ENCODE measurements around the gene SND1.
A peak's percentile ranks its signal among the peaks of the same experiment; 100 is the strongest.

The SND1 gene

GRCh38 chr7:127938588-127938987 lies 286.6 kb downstream of the SND1 start:
- no peak overlapping the region for H3K27ac ChIP-seq (ENCODE audit: poor library complexity, severe bottlenecking)
- DNase-seq (ENCODE audit: low spot score) (no peak), ATAC-seq (ENCODE audit: low read depth) (peak; percentile 90)
- H3K4me1 ChIP-seq (ENCODE audit: insufficient read depth, poor library complexity, severe bottlenecking), result peaks cover 9% of the 10 kb centered on the region
- H3K27me3 ChIP-seq (ENCODE audit: insufficient read depth, poor library complexity, severe bottlenecking), result no peaks in the 10 kb centered on the region
- H3K4me3 ChIP-seq (ENCODE audit: severe bottlenecking), result no peak overlapping the region
- H3K36me3 ChIP-seq (ENCODE audit: low read depth), result peaks cover 35% of the 10 kb centered on the region
- peak; percentile 5 for TF ChIP-seq CTCF (IDR thresholded peaks at IDR 0.05; ENCODE audit: poor library complexity, severe bottlenecking)
- peaks cover 3% of the 10 kb centered on the region for H3K9me3 ChIP-seq (ENCODE audit: severe bottlenecking)

GRCh38 chr7:127940381-127941160 lies 288.6 kb downstream of the SND1 start:
- H3K4me1 ChIP-seq (ENCODE audit: insufficient read depth, poor library complexity, severe bottlenecking), result peaks cover 9% of the 10 kb centered on the region
- H3K9me3 ChIP-seq (ENCODE audit: severe bottlenecking), result peaks cover 3% of the 10 kb centered on the region
- H3K27ac ChIP-seq (ENCODE audit: poor library complexity, severe bottlenecking), result no peak overlapping the region
- H3K4me3 ChIP-seq (ENCODE audit: severe bottlenecking), result no peak overlapping the region
- H3K36me3 ChIP-seq (ENCODE audit: low read depth), result peaks cover 34% of the 10 kb centered on the region
- TF ChIP-seq CTCF (IDR thresholded peaks at IDR 0.05; ENCODE audit: poor library complexity, severe bottlenecking), result no peak
- no peaks in the 10 kb centered on the region for H3K27me3 ChIP-seq (ENCODE audit: insufficient read depth, poor library complexity, severe bottlenecking)
- ATAC-seq (ENCODE audit: low read depth), result no peak
- DNase-seq (ENCODE audit: low spot score), result no peak

GRCh38 chr7:127941476-127942210 lies 289.6 kb downstream of the SND1 start:
- ATAC-seq (ENCODE audit: low read depth) (no peak), DNase-seq (ENCODE audit: low spot score) (no peak)
- Histone ChIP-seq H3K9me3 (ENCODE audit: severe bottlenecking) (peaks cover 3% of the 10 kb centered on the region), H3K4me1 (ENCODE audit: insufficient read depth, poor library complexity, severe bottlenecking) (peaks cover 9% of the 10 kb centered on the region), H3K4me3 (ENCODE audit: severe bottlenecking) (no peak overlapping the region), H3K27me3 (ENCODE audit: insufficient read depth, poor library complexity, severe bottlenecking) (no peaks in the 10 kb centered on the region), H3K27ac (ENCODE audit: poor library complexity, severe bottlenecking) (no peak overlapping the region), H3K36me3 (ENCODE audit: low read depth) (peaks cover 34% of the 10 kb centered on the region)
- TF ChIP-seq CTCF (IDR thresholded peaks at IDR 0.05; ENCODE audit: poor library complexity, severe bottlenecking), result no peak

GRCh38 chr7:127943541-127944521 lies 291.8 kb downstream of the SND1 start:
- Histone ChIP-seq H3K4me1 (ENCODE audit: insufficient read depth, poor library complexity, severe bottlenecking) (peaks cover 2% of the 10 kb centered on the region), H3K9me3 (ENCODE audit: severe bottlenecking) (no peaks in the 10 kb centered on the region), H3K27ac (ENCODE audit: poor library complexity, severe bottlenecking) (no peak overlapping the region), H3K36me3 (ENCODE audit: low read depth) (peaks cover 35% of the 10 kb centered on the region), H3K4me3 (ENCODE audit: severe bottlenecking) (no peak overlapping the region), H3K27me3 (ENCODE audit: insufficient read depth, poor library complexity, severe bottlenecking) (no peaks in the 10 kb centered on the region)
- ATAC-seq (ENCODE audit: low read depth) (no peak), DNase-seq (ENCODE audit: low spot score) (no peak)
- TF ChIP-seq CTCF (IDR thresholded peaks at IDR 0.05; ENCODE audit: poor library complexity, severe bottlenecking), result no peak
